Astrocyte (in vitro differentiated cells and primary cell): ENCODE data around the gene VPS39. TPM values are rescaled to one million over a fixed set of nuclear protein-coding genes. Genes with fewer than 3 reads are reported as not detected.

Experiments used
- DNase-seq: peaks from one replicate; pipeline ENCODE4 v3.0.0-alpha.2; 2010; ENCODE audit warnings: low read depth
- FAIRE-seq: peaks from 2 replicates; lab custom pipeline; 2011; peaks lifted over from hg19 to GRCh38; lab: Jason Lieb, UNC
- H2AFZ ChIP-seq: 2 replicates; pipeline ENCODE4 v1.6.0; 2012; ENCODE audit warnings: low read depth, low read length, inconsistent platforms
- H3K27ac ChIP-seq: 2 replicates; pipeline ENCODE4 v1.5.1; 2011; ENCODE audit warnings: low read depth, low read length, inconsistent platforms
- H3K27me3 ChIP-seq: 2 replicates; pipeline ENCODE4 v1.6.0; 2011; ENCODE audit warnings: low read length, inconsistent platforms; ENCODE audit not compliant: insufficient read depth
- H3K36me3 ChIP-seq: 2 replicates; pipeline ENCODE4 v1.5.1; 2011; ENCODE audit warnings: low read length, inconsistent platforms; ENCODE audit not compliant: insufficient read depth
- H3K4me1 ChIP-seq: 2 replicates; pipeline ENCODE4 v1.5.1; 2011; ENCODE audit warnings: low read length, inconsistent platforms; ENCODE audit not compliant: insufficient read depth
- H3K4me2 ChIP-seq: 2 replicates; pipeline ENCODE4 v1.6.0; 2012; ENCODE audit warnings: low read length, inconsistent platforms
- H3K4me3 ChIP-seq: 2 replicates; pipeline ENCODE4 v1.5.1; 2011; ENCODE audit warnings: low read depth, mild to moderate bottlenecking, low read length, inconsistent platforms; ENCODE audit not compliant: insufficient read depth
- H3K79me2 ChIP-seq: 2 replicates; pipeline ENCODE4 v1.6.0; 2012; ENCODE audit warnings: mild to moderate bottlenecking, low read length, inconsistent platforms; ENCODE audit not compliant: insufficient read depth
- H3K9ac ChIP-seq: 2 replicates; pipeline ENCODE4 v1.6.0; 2012; ENCODE audit warnings: mild to moderate bottlenecking, low read length, inconsistent platforms
- H3K9me3 ChIP-seq: 2 replicates; pipeline ENCODE4 v1.5.1; 2012; ENCODE audit warnings: low read depth, mild to moderate bottlenecking, low read length, inconsistent platforms; ENCODE audit not compliant: insufficient read depth
- H4K20me1 ChIP-seq: 2 replicates; pipeline ENCODE4 v1.6.0; 2012; ENCODE audit warnings: low read length, inconsistent platforms; ENCODE audit not compliant: insufficient read depth
- H3K27ac Mint-ChIP-seq: one replicate; pipeline ENCODE4 v1.8.0; 2021; ENCODE audit warnings: mild to moderate bottlenecking, mixed read lengths; ENCODE audit not compliant: unreplicated experiment
- H3K27me3 Mint-ChIP-seq: one replicate; pipeline ENCODE4 v1.8.0; 2021; ENCODE audit warnings: low read depth, mixed read lengths; ENCODE audit not compliant: unreplicated experiment
- H3K36me3 Mint-ChIP-seq: one replicate; pipeline ENCODE4 v1.8.0; 2021; ENCODE audit warnings: low read depth, mixed read lengths; ENCODE audit not compliant: unreplicated experiment
- H3K4me1 Mint-ChIP-seq: one replicate; pipeline ENCODE4 v1.8.0; 2021; ENCODE audit warnings: low read depth, mixed read lengths; ENCODE audit not compliant: unreplicated experiment
- H3K4me3 Mint-ChIP-seq: one replicate; pipeline ENCODE4 v1.8.0; 2021; ENCODE audit warnings: mild to moderate bottlenecking, moderate library complexity, mixed read lengths; ENCODE audit not compliant: unreplicated experiment
- H3K9me3 Mint-ChIP-seq: one replicate; pipeline ENCODE4 v1.8.0; 2021; ENCODE audit warnings: mild to moderate bottlenecking, mixed read lengths; ENCODE audit not compliant: unreplicated experiment
- CTCF ChIP-seq: IDR thresholded peaks from 2 replicates; pipeline ENCODE4 v1.5.1; 2011; ENCODE audit warnings: low read depth, mild to moderate bottlenecking, inconsistent platforms, low read length, moderate library complexity; ENCODE audit not compliant: insufficient read depth
- EZH2 ChIP-seq: IDR thresholded peaks from 2 replicates; pipeline ENCODE4 v1.6.1; 2012; ENCODE audit warnings: mild to moderate bottlenecking, low read length, inconsistent platforms; ENCODE audit not compliant: insufficient read depth
- total RNA-seq: library from RNA; stranded (reverse); gene quantifications from 2 replicates; pipeline ENCODE4 v1.2.1, GENCODE V29; 2021

The VPS39 gene
- total RNA-seq, 1 donor from 2014 or later, result 60.6 TPM

- TF ChIP-seq EZH2, result no peak
- TF ChIP-seq CTCF, result no peak
- Mint-ChIP-seq H3K27me3 (no peaks in the 10 kb centered on the region), H3K4me3 (no peak overlapping the region), H3K27ac (no peak overlapping the region), H3K4me1 (no peaks in the 10 kb centered on the region), H3K9me3 (no peaks in the 10 kb centered on the region), H3K36me3 (peaks cover 12% of the 10 kb centered on the region)
- Histone ChIP-seq H3K79me2 (peaks cover 2% of the 10 kb centered on the region), H3K27me3 (no peaks in the 10 kb centered on the region), H3K9ac (no peak overlapping the region), H3K4me2 (no peak overlapping the region), H3K9me3 (no peaks in the 10 kb centered on the region), H3K4me3 (no peak overlapping the region), H3K36me3 (peaks cover 65% of the 10 kb centered on the region), H3K27ac (no peak overlapping the region), H2AFZ (no peak overlapping the region), H3K4me1 (no peaks in the 10 kb centered on the region), H4K20me1 (no peaks in the 10 kb centered on the region)
- FAIRE-seq (no peak), DNase-seq (no peak)
Observed at GRCh38 chr15:42228036-42228435, 19.9 kb upstream of the VPS39 start.

GRCh38 chr15:42226648-42227047, 18.5 kb upstream of the VPS39 start:
- no peaks in the 10 kb centered on the region for H3K4me1 ChIP-seq
- TF ChIP-seq CTCF, result no peak
- no peak for TF ChIP-seq EZH2
- no peak overlapping the region for H3K27ac ChIP-seq
- Mint-ChIP-seq H3K27ac (no peak overlapping the region), H3K36me3 (peaks cover 12% of the 10 kb centered on the region), H3K4me3 (no peak overlapping the region), H3K9me3 (no peaks in the 10 kb centered on the region), H3K27me3 (no peaks in the 10 kb centered on the region), H3K4me1 (no peaks in the 10 kb centered on the region)
- no peak for FAIRE-seq
- H3K9ac ChIP-seq, result no peak overlapping the region
- peaks cover 2% of the 10 kb centered on the region for H3K79me2 ChIP-seq
- H3K36me3 ChIP-seq, result peaks cover 58% of the 10 kb centered on the region
- H3K27me3 ChIP-seq, result no peaks in the 10 kb centered on the region
- H3K4me2 ChIP-seq, result no peak overlapping the region
- H3K4me3 ChIP-seq, result no peak overlapping the region
- DNase-seq, result no peak
- no peaks in the 10 kb centered on the region for H4K20me1 ChIP-seq
- no peak overlapping the region for H2AFZ ChIP-seq
- no peaks in the 10 kb centered on the region for H3K9me3 ChIP-seq

DNA sequence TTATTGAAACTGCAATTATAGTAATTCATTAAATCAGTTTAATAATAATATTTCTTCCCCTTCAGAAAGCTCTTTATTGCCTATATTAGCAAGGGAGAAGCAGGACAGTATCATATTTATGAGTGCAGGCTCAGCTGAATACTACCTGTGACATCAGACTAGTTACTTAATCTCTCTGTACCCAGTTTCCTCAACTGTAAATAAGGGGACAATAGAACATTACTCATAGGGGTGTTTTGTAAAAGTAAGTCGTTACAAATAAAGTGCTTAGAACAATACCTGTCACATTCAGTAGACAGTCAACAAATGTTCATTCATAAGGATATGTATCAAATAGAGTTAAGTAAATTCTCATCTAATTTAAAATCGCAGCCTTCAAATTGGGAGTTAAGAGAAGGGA, 12.1 kb upstream of the VPS39 start:
- Histone ChIP-seq H3K36me3 (peaks cover 51% of the 10 kb centered on the region), H3K27me3 (no peaks in the 10 kb centered on the region), H3K4me2 (no peak overlapping the region), H3K4me1 (no peaks in the 10 kb centered on the region), H4K20me1 (no peaks in the 10 kb centered on the region), H3K27ac (no peak overlapping the region), H3K79me2 (no peaks in the 10 kb centered on the region), H3K4me3 (no peak overlapping the region), H2AFZ (no peak overlapping the region), H3K9ac (no peak overlapping the region), H3K9me3 (no peaks in the 10 kb centered on the region)
- H3K27me3 Mint-ChIP-seq, result no peaks in the 10 kb centered on the region
- H3K9me3 Mint-ChIP-seq, result no peaks in the 10 kb centered on the region
- peaks cover 14% of the 10 kb centered on the region for H3K36me3 Mint-ChIP-seq
- no peaks in the 10 kb centered on the region for H3K4me1 Mint-ChIP-seq
- DNase-seq, result no peak
- no peak for FAIRE-seq
- TF ChIP-seq CTCF, result no peak
- TF ChIP-seq EZH2, result no peak
- no peak overlapping the region for H3K27ac Mint-ChIP-seq
- H3K4me3 Mint-ChIP-seq, result no peak overlapping the region
